Mononuclear cell (primary cell): Measurements from ENCODE around the gene VPS13C. TPM values are rescaled to one million over a fixed set of nuclear protein-coding genes. Genes with fewer than 3 reads are reported as not detected.

Experiments used
- H3K27me3 ChIP-seq: 2 replicates; pipeline ENCODE4 v1.6.0; 2011; ENCODE audit warnings: low read length, control low read depth; ENCODE audit not compliant: insufficient read depth
- H3K4me1 ChIP-seq: 2 replicates; pipeline ENCODE4 v1.5.1; 2011; ENCODE audit warnings: mild to moderate bottlenecking, low read length, control low read depth; ENCODE audit not compliant: insufficient read depth
- H3K4me3 ChIP-seq: 2 replicates; pipeline ENCODE4 v1.5.1; 2011; ENCODE audit warnings: mild to moderate bottlenecking, low read length, moderate library complexity
- H3K9me3 ChIP-seq: 2 replicates; pipeline ENCODE4 v1.5.1; 2011; ENCODE audit warnings: low read depth, mild to moderate bottlenecking, control low read depth, low read length
- total RNA-seq: library from RNA; depleted of rRNA; stranded (reverse); fragments of >200 nt; gene quantifications from one replicate; pipeline ENCODE4 v1.2.3, GENCODE V29; 2012

The VPS13C gene
- total RNA-seq, 1 donor, result 162 TPM

GRCh38 chr15:62088353-62088693, 28.1 kb upstream of the VPS13C start:
- Histone ChIP-seq H3K27me3 (no peaks in the 10 kb centered on the region), H3K4me1 (no peaks in the 10 kb centered on the region), H3K9me3 (no peaks in the 10 kb centered on the region), H3K4me3 (no peak overlapping the region)

GRCh38 chr15:62087671-62088352, 27.6 kb upstream of the VPS13C start:
- no peaks in the 10 kb centered on the region for H3K27me3 ChIP-seq

GRCh38 chr15:62085740-62086139, 25.5 kb upstream of the VPS13C start:
- Histone ChIP-seq H3K27me3 (no peaks in the 10 kb centered on the region), H3K9me3 (no peaks in the 10 kb centered on the region), H3K4me3 (no peak overlapping the region), H3K4me1 (no peaks in the 10 kb centered on the region)

More at GRCh38 chr15:62087671-62088352, 27.6 kb upstream of the VPS13C start:
- H3K4me3 ChIP-seq, result no peak overlapping the region
- no peaks in the 10 kb centered on the region for H3K4me1 ChIP-seq
- no peaks in the 10 kb centered on the region for H3K9me3 ChIP-seq

GRCh38 chr15:62083194-62084154, 23.2 kb upstream of the VPS13C start:
- Histone ChIP-seq H3K4me1 (no peaks in the 10 kb centered on the region), H3K9me3 (no peaks in the 10 kb centered on the region), H3K4me3 (no peak overlapping the region), H3K27me3 (no peaks in the 10 kb centered on the region)

- Histone ChIP-seq H3K4me3 (no peak overlapping the region), H3K4me1 (no peaks in the 10 kb centered on the region), H3K27me3 (no peaks in the 10 kb centered on the region), H3K9me3 (no peaks in the 10 kb centered on the region)
These were observed 19.3 kb upstream of the VPS13C start for GRCh38 chr15:62079594-62079993.

- H3K4me3 ChIP-seq, result no peak overlapping the region
- no peaks in the 10 kb centered on the region for H3K4me1 ChIP-seq
- no peaks in the 10 kb centered on the region for H3K27me3 ChIP-seq
- H3K9me3 ChIP-seq, result no peaks in the 10 kb centered on the region
These were observed 15.5 kb upstream of the VPS13C start for GRCh38 chr15:62075595-62076277.

- Histone ChIP-seq H3K27me3 (peaks cover 25% of the 10 kb centered on the region), H3K4me3 (no peak overlapping the region), H3K9me3 (no peaks in the 10 kb centered on the region), H3K4me1 (peaks cover 20% of the 10 kb centered on the region)
These were observed 11.6 kb upstream of the VPS13C start for GRCh38 chr15:62071711-62072308.

- Histone ChIP-seq H3K4me3 (no peak overlapping the region), H3K4me1 (peaks cover 25% of the 10 kb centered on the region), H3K27me3 (peaks cover 47% of the 10 kb centered on the region)
These were observed 9.3 kb upstream of the VPS13C start for GRCh38 chr15:62069551-62069950.

GRCh38 chr15:62068810-62069167, 8.5 kb upstream of the VPS13C start:
- peak overlapping the region; percentile 41 for H3K4me3 ChIP-seq
- peaks cover 25% of the 10 kb centered on the region for H3K4me1 ChIP-seq
- H3K9me3 ChIP-seq, result no peaks in the 10 kb centered on the region
- peaks cover 53% of the 10 kb centered on the region for H3K27me3 ChIP-seq

More at GRCh38 chr15:62069551-62069950, 9.3 kb upstream of the VPS13C start:
- H3K9me3 ChIP-seq, result no peaks in the 10 kb centered on the region

GRCh38 chr15:62068071-62068809, 8.0 kb upstream of the VPS13C start:
- H3K4me1 ChIP-seq, result peaks cover 25% of the 10 kb centered on the region
- peak overlapping the region; percentile 41 for H3K4me3 ChIP-seq
- H3K9me3 ChIP-seq, result no peaks in the 10 kb centered on the region
- peaks cover 59% of the 10 kb centered on the region for H3K27me3 ChIP-seq

- no peaks in the 10 kb centered on the region for H3K9me3 ChIP-seq
- H3K4me3 ChIP-seq, result peak overlapping the region; percentile 24
- H3K27me3 ChIP-seq, result peaks cover 59% of the 10 kb centered on the region
- H3K4me1 ChIP-seq, result peaks cover 25% of the 10 kb centered on the region
These were observed 7.3 kb upstream of the VPS13C start for GRCh38 chr15:62067448-62068044.

GRCh38 chr15:62066663-62067447, 6.6 kb upstream of the VPS13C start, which contains the start of gene C2CD4A:
Gene C2CD4A, plus strand, starts transcription at chr15:62066977. Its CDS starts 637 bp downstream, at chr15:62067614.
- H3K4me3 ChIP-seq, result peak within 1 kb of the TSS; percentile 24
- peaks cover 59% of the 10 kb centered on the region for H3K27me3 ChIP-seq
- peaks cover 25% of the 10 kb centered on the region for H3K4me1 ChIP-seq
- H3K9me3 ChIP-seq, result no peaks in the 10 kb centered on the region
